Neural progenitor cell (in vitro differentiated cells): ENCODE data around the gene OR2A12.

Experiments used
- CTCF ChIP-seq: fragments of 200-600 bp; sonication (generic); IDR thresholded peaks from 2 replicates; pipeline ENCODE4 v1.5.1; 2017; ENCODE audit warnings: antibody characterized with exemption, mild to moderate bottlenecking
- EZH2 ChIP-seq: fragments of 200-600 bp; sonication (generic); IDR thresholded peaks from 2 replicates; pipeline ENCODE4 v1.6.1; 2017; ENCODE audit warnings: antibody characterized with exemption, mild to moderate bottlenecking, moderate library complexity

DNA sequence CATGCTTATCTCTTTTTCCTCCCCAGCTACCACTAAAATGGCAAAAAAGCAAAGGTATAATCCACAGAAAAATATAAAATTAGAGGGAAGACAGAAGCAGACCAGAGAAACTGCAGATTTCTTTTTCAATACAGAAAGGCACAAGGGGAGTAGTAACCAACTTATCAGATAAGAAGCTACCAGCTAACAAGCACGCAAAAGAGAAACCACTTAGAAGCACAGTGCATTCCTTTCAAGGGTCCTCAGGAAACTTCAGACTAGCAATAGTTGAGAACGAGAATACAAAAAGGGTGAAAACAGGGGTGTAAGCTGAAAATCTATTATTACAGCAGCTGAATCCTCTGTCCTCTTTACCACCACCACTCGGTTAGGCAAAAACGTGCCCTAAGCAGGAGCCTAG is 47.2 kb upstream of the OR2A12 start:
- TF ChIP-seq CTCF (no peak), EZH2 (no peak)
